RWPE2 (cell line): Measurements from ENCODE around the gene STARD9.

Experiments
- ATAC-seq: fragments of 200-7000 bp; cut with Tn5 transposase; 3 replicates; pipeline ENCODE4 v1.9.1; 2021; ENCODE audit warnings: low read depth
- DNase-seq: peaks from one replicate; pipeline ENCODE4 v3.0.0-alpha.2; 2020; ENCODE audit warnings: low spot score
- H3K27ac ChIP-seq: fragments of 450-650 bp; 2 replicates; pipeline ENCODE4 v1.5.1; 2017; ENCODE audit warnings: mild to moderate bottlenecking; ENCODE audit not compliant: poor library complexity, severe bottlenecking
- H3K27me3 ChIP-seq: fragments of 250-450 bp; sonication (Bioruptor Pico); 2 replicates; pipeline ENCODE4 v1.5.1; 2021; ENCODE audit warnings: mild to moderate bottlenecking, moderate library complexity; ENCODE audit not compliant: insufficient read depth, poor library complexity, severe bottlenecking
- H3K36me3 ChIP-seq: fragments of 250-450 bp; sonication (Bioruptor Pico); 2 replicates; pipeline ENCODE4 v1.5.1; 2020; ENCODE audit warnings: low read depth, mild to moderate bottlenecking, moderate library complexity
- H3K4me1 ChIP-seq: fragments of 250-450 bp; sonication (Bioruptor Pico); 2 replicates; pipeline ENCODE4 v1.5.1; 2021; ENCODE audit warnings: mild to moderate bottlenecking, moderate library complexity; ENCODE audit not compliant: insufficient read depth, poor library complexity, severe bottlenecking
- H3K4me3 ChIP-seq: fragments of 250-450 bp; sonication (Bioruptor Pico); 2 replicates; pipeline ENCODE4 v1.5.1; 2021; ENCODE audit warnings: mild to moderate bottlenecking, moderate library complexity; ENCODE audit not compliant: severe bottlenecking
- H3K9me3 ChIP-seq: fragments of 250-450 bp; sonication (Bioruptor Pico); 2 replicates; pipeline ENCODE4 v1.5.1; 2021; ENCODE audit warnings: mild to moderate bottlenecking, moderate library complexity; ENCODE audit not compliant: severe bottlenecking
- TF ChIP-seq, protein P1 (sequence below): fragments of 450-650 bp; IDR thresholded peaks from one replicate; pipeline ENCODE4 v1.5.1; 2017; ENCODE audit warnings: mild to moderate bottlenecking, moderate library complexity; ENCODE audit not compliant: poor library complexity, severe bottlenecking

The STARD9 gene

DNA sequence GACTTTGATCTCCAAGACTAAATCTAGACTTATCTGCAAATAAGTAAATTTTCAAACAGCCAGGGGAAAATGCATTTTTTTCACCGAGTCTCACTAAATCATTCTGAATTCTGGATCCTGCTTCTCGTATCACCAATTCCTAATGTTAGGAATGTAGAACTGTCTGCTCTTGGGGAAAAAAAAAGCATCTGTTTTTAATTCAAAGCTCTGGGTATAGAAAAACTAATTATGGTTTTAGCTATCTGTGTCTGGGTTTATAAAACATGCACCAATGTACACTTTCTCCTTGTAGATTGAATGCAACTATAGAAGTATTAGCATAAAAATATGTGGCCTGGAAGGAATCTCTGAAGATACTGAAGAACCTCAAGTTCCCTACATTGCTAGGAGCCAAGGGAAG is 166.3 kb downstream of the STARD9 start:
- TF ChIP-seq, protein P1, sequence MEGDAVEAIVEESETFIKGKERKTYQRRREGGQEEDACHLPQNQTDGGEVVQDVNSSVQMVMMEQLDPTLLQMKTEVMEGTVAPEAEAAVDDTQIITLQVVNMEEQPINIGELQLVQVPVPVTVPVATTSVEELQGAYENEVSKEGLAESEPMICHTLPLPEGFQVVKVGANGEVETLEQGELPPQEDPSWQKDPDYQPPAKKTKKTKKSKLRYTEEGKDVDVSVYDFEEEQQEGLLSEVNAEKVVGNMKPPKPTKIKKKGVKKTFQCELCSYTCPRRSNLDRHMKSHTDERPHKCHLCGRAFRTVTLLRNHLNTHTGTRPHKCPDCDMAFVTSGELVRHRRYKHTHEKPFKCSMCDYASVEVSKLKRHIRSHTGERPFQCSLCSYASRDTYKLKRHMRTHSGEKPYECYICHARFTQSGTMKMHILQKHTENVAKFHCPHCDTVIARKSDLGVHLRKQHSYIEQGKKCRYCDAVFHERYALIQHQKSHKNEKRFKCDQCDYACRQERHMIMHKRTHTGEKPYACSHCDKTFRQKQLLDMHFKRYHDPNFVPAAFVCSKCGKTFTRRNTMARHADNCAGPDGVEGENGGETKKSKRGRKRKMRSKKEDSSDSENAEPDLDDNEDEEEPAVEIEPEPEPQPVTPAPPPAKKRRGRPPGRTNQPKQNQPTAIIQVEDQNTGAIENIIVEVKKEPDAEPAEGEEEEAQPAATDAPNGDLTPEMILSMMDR, result no peak
- H3K27me3 ChIP-seq, result no peaks in the 10 kb centered on the region
- H3K27ac ChIP-seq, result no peak overlapping the region
- H3K36me3 ChIP-seq, result peaks cover 35% of the 10 kb centered on the region
- ATAC-seq (no peak), DNase-seq (no peak)
- peaks cover 3% of the 10 kb centered on the region for H3K4me1 ChIP-seq
- H3K4me3 ChIP-seq, result no peak overlapping the region
- H3K9me3 ChIP-seq, result no peaks in the 10 kb centered on the region

DNA sequence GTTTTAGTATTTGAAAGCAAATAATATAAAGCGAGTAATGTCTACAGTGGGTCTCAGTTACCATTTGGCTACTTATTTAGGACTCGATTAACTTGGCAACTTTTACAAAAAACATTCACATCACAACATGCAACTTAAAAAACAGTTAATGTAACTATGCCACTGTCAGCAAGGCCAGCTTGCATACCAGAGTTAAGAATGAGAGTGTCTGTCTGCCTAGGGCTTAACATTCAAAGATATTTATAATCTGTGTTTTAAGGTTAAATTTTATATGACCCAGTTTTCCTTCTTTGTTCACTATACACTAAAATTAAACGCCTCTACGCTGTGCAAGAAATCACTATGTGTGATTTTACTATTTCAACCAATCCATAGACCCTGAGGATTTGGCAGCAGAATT is 166.7 kb downstream of the STARD9 start:
- Histone ChIP-seq H3K27ac (no peak overlapping the region), H3K4me3 (no peak overlapping the region), H3K9me3 (no peaks in the 10 kb centered on the region), H3K4me1 (peaks cover 3% of the 10 kb centered on the region), H3K27me3 (no peaks in the 10 kb centered on the region), H3K36me3 (peaks cover 35% of the 10 kb centered on the region)
- DNase-seq, result no peak
- TF ChIP-seq, protein P1, result no peak
- ATAC-seq, result no peak

DNA sequence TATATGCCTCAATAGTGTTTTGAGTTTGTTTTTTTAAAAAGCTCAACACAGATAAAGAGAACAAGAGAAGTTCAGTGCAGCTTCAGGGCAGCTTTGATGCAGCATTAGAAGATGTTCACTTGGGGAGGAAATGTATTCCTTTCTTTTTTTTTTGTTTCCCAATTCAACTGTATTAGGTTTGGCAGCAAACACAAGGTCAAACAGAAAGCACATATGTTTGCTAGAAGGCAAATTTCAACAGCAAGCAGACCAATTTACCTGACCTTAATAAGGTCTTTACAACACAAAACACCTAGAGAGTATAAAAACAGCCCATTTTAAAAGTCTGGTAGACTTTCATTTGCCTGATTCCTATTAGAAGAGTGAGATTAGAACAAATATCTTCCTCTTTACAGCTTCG is 168.8 kb downstream of the STARD9 start:
- ATAC-seq, result no peak
- H3K9me3 ChIP-seq, result no peaks in the 10 kb centered on the region
- no peak overlapping the region for H3K4me3 ChIP-seq
- no peaks in the 10 kb centered on the region for H3K4me1 ChIP-seq
- no peak for DNase-seq
- H3K27me3 ChIP-seq, result no peaks in the 10 kb centered on the region
- TF ChIP-seq, protein P1, result no peak
- H3K36me3 ChIP-seq, result peaks cover 35% of the 10 kb centered on the region
- H3K27ac ChIP-seq, result no peak overlapping the region

DNA sequence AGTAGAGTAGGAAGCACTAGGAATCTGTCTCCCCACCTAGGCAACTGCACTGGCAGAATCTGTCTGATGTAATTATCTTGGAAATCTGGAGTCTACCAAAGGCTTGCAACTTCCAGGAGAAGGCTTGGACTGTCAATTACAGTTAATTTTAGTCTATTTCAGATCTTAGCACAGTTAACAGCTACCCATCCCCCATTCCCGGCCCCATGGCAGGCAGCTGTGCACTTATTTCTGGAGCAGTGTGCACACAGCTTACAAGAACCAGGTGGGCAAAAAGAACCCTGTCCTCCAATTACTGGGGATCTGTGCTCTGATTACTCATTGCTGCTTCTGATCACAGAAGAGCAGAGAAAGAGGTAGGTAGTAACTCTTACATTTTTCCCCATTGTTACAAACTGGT is 173.9 kb downstream of the STARD9 start:
- ATAC-seq (no peak), DNase-seq (no peak)
- H3K4me3 ChIP-seq, result no peak overlapping the region
- no peaks in the 10 kb centered on the region for H3K9me3 ChIP-seq
- TF ChIP-seq, protein P1, result no peak
- no peaks in the 10 kb centered on the region for H3K27me3 ChIP-seq
- no peak overlapping the region for H3K27ac ChIP-seq
- no peaks in the 10 kb centered on the region for H3K4me1 ChIP-seq
- H3K36me3 ChIP-seq, result peaks cover 47% of the 10 kb centered on the region

- TF ChIP-seq, protein P1, result no peak
- ATAC-seq (no peak), DNase-seq (no peak)
- H3K4me1 ChIP-seq, result no peaks in the 10 kb centered on the region
- peaks cover 37% of the 10 kb centered on the region for H3K36me3 ChIP-seq
- H3K4me3 ChIP-seq, result no peak overlapping the region
- H3K27ac ChIP-seq, result no peak overlapping the region
- H3K27me3 ChIP-seq, result no peaks in the 10 kb centered on the region
- no peaks in the 10 kb centered on the region for H3K9me3 ChIP-seq
Measured at GRCh38 chr15:42750306-42750705, 174.9 kb downstream of the STARD9 start.
